Central memory CD4-positive, alpha-beta T cell (primary cell): ENCODE measurements around the gene JAKMIP2.
"Not testable (repeated sequence)": the region's sequence is repeated elsewhere in the genome, so short reads cannot be mapped to it uniquely, and the experiment has no call there.

ENCODE experiments used
- DNase-seq: peaks from one replicate; pipeline ENCODE4 v3.0.0; 2022

JAKMIP2 gene

DNA sequence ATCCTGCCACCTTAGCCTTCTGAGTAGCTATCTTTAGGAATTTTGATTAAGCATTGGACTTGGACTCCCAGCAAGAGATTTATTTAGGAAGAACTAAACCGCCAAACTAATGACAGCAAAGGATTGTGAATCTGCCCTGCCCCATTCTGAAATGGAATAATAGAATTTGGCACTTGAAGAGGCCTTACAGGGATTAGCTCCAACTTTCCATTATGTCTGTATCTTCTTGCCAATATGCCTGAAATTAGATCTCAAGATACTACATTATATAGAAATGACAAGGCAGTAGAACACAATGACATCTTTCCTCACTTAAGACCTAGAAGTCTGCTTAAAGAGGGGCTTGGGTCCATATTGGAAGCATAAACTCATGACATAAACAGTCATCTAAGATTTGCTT lies 195.7 kb downstream of the JAKMIP2 start:
- no peak for DNase-seq

DNA sequence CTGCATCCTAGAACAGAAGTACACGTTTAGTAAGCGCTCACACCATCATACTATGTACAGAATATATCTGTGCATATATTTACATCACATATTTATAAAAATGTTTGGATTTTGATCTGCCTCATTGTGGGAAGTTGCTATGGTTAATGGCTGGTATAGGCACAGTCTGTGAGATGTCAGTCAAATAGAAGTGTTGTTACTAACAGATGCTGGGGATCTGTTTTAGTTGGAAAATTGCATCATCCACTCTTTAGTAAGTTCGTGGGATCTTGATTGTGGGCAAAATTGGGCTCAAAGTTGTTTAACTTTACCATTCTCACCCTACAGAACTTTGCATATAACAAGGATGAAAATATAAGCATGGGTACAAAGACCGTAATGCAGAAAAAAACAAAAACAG lies 196.3 kb downstream of the JAKMIP2 start:
- no peak for DNase-seq

DNA sequence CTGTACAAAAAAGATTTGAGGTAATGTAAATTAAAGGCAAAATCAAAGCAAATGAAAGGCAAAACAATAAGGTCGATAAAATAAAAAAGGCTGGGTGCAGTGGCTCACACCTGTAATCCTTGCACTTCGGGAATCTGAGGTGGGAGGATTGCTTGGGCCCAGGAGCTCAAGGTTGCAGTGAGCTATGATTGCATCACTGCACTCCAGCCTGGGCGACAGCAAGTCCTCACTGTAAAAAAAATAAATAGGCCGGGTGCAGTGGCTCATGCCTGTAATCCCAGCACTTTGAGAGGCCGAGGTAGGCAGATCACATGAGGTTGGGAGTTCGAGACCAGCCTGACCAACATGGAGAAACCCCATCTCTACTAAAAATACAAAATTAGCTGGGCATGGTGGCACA lies 200.3 kb downstream of the JAKMIP2 start:
- DNase-seq, result not testable (repeated sequence)

- DNase-seq, result not testable (repeated sequence)
Observed at GRCh38 chr5:147580418-147580817, 202.1 kb downstream of the JAKMIP2 start.

DNA sequence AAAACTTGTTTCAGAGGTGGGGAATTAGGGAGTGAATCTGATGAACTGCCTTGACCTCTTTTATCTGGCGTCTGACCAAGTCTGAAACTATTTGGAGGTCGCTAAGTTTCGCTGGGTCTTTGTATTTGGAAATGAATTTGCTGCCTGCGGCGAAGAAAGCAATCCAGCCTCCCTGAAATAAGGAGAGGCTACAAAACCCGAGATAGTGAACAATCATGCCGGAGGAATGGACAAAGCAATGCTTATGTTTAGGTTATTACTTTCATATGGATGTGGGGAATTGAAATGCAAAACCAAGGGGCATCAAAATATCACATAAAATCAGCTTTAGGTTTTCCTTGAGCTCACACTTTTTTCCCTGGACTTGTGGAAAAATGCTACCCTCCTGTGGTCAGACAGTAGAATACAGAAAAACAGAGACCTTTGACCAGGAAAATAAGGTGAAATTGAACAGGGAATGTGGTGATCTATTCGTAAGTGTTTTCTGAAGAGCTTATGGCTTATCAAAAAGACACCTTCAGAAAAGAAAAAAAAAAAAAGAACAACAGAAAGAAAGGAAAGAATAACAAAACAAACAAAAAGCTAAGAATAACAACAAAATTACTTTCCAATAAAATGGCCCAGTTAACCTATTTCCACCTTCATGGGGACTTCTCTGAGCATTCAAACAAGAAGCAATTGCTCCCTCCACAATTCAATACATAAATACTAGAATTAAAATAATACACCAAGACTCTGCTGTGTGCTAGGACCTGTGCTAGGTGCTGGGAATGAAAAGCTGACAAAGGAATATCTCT lies 204.1 kb downstream of the JAKMIP2 start:
- no peak for DNase-seq

GRCh38 chr5:147576646-147577535 lies 205.6 kb downstream of the JAKMIP2 start:
- DNase-seq, result no peak

DNA sequence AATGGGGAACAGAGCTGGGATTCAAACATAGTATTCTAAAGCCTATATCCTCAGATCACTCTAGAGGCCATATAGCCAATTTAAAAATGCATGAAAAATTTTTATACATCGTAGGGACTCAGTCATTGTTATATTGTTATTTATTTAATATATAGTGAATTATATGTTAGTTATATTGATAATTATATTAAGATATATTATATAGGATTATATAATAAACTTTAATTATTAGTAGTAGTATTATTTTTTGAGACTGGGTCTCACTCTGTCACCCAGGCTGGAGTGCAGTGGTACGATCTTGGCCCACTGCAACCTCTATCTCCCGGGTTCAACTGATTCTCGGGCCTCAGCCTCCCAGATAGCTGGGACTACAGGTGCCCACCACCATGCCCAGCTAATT lies 206.9 kb downstream of the JAKMIP2 start:
- no peak for DNase-seq

DNA sequence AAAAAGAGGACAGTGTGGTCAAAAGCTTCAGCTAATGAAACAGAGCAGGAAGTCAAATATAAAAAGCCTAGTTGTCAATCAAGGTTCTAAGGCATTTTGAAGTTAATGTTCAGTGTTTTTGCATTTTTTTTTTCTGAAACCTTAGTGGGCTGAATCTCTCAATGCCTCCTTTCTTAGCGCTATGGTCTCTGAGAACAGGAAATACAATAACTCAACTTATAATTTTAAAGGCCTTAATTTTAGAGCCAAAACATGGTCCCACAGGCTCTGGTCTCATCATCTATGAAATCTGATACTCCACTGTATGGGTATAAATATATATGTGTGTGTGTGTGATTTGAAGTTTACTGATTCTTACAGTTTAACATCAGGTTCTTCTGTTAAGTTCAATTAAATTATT lies 209.3 kb downstream of the JAKMIP2 start:
- DNase-seq, result no peak

DNA sequence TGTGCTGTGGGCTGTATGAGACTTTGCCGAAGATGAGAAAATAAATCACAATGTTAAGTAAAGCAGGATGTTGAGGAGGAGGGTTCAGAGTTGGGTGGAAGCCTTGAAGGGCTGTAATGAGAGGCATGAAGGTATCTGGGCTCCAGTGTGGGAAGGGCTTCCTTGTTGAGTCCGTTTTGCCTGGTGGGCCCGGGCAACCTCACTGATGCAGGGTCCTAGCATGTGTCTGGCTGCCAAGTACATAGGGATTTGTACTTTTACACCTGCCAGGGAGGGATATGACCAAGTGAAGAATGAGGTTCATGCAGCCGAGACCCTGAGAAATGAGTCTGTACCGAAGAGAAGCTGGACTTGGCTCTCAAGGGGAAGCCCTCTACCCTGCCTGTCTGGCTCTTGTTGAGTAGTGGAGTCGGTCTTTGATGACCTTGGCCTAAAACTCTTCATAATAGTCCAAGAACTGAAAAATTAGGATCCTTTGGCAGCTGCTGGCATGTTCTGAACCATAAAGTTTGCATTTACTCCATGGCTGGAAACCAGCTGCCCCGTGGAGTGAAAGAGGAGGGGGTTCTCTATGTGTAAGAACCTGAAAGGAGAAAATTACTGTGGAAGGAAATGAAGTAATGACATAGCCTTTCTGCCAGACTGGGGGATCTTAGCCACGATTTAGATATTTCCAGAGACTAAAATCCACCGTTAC lies 213.7 kb downstream of the JAKMIP2 start:
- no peak for DNase-seq

GRCh38 chr5:147567917-147568598 lies 214.5 kb downstream of the JAKMIP2 start:
- DNase-seq, result no peak

DNA sequence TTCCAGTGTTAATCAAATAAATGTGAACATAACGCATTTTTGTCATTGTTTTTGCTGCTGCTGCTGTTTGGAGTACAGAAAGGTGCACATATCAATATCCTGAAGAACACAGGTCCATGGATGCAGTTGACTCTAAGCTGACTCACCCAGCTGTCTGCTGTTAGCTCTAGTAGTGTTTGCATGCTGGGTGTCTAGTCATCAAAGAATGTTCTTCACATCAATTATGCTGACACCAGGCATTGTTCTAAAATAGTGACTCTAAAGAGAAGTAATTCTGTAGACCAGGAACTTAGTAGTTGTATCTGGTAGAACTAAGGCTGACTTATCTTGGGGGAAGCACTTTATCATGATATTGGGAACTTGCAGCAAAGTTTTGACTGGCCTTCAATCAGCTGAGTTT lies 217.0 kb downstream of the JAKMIP2 start:
- no peak for DNase-seq

- no peak for DNase-seq
Observed at GRCh38 chr5:147564124-147564486, 218.4 kb downstream of the JAKMIP2 start.

GRCh38 chr5:147563466-147564123 lies 218.9 kb downstream of the JAKMIP2 start:
- no peak for DNase-seq

GRCh38 chr5:147561435-147561834 lies 221.1 kb downstream of the JAKMIP2 start:
- no peak for DNase-seq

- DNase-seq, result no peak
Observed at GRCh38 chr5:147560718-147561331, 221.7 kb downstream of the JAKMIP2 start.

- no peak for DNase-seq
Observed at GRCh38 chr5:147559749-147560148, 222.8 kb downstream of the JAKMIP2 start.

GRCh38 chr5:147558826-147559225 lies 223.7 kb downstream of the JAKMIP2 start:
- no peak for DNase-seq

GRCh38 chr5:147557876-147558745 lies 224.4 kb downstream of the JAKMIP2 start:
- DNase-seq, result no peak

DNA sequence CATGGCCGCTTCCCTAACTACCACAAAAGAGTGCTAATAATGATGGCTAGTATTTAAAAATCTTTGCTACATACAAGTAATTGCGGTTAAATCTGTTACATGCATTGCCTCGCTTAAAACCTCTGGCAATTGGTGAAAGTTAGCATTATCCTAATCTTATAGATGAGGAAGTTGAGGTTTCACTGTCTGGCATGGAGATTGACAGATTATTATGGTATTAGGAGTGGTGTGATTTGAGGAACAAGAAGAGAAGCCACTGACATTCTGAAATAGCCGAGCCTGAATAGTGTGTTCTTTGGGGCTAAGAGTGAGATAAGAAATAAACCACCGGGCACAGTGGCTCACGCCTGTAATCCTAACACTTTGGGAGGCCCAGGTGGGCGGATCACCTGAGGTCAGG lies 227.4 kb downstream of the JAKMIP2 start:
- no peak for DNase-seq

DNA sequence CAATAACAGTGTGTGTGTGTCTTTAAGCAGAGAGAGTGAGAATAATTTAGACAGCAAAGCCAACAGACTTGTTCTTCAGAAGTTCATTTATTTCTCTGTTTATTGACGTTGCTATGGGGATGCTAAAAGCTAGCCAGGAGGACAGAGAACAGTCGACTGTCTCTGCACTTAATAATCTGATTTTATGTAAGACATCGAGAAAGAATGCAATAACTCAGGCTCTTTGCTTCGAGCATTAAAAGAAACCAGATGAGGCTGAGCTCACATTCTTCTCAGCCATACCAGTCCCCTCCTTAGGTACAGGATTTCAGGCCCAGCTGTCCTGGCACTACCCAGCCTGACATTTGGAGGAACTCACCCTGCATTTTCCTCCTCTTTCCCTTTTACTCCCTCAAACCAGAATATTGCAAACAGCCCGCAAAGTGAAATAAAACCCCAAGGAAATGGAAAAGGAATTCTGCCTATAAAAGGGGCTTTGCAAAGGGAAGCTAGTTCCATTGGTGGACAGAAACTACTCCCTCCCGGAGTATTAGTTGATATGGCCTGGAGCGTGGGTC lies 228.2 kb downstream of the JAKMIP2 start:
- no peak for DNase-seq
